Mammary epithelial cell (primary cell): Measurements from ENCODE around the gene KCP.

Experiments used
- EZH2 ChIP-seq: IDR thresholded peaks from 2 replicates; pipeline ENCODE4 v1.6.1; 2012; ENCODE audit warnings: low read length, inconsistent platforms, borderline replicate concordance
- TF ChIP-seq, protein P1 (sequence below), 2 donors: IDR thresholded peaks in 1 of 2; conservative IDR thresholded peaks in 1 of 2; 2 replicates each; pipeline ENCODE4 v1.5.1; 2011 to 2012; ENCODE audit warnings: inconsistent platforms in 2 of 2, low read length in 2 of 2, mild to moderate bottlenecking in 2 of 2, control low read depth in 1 of 2, low read depth in 1 of 2; ENCODE audit not compliant: insufficient read depth in 1 of 2; ENCODE audit errors: extremely low read depth in 1 of 2

DNA sequence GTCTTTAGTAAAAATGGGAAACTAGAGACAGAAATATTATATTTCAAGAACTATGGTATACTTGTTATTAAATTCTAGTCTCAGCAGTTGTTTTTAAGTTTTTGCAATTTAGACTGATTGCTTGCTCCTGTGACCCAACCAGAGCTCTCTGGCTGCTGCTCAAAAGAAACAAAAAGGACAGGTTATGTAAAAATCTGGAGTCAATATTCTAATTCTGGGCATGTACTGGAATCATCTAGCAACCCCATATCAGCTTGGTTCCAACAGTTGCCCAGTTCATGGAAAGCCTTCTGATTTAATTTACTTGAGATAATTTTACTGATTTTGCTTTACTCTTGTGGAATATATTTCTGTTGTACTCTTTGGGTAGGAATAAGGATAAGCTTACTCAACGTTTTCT lies 10.3 kb downstream of the KCP start:
- TF ChIP-seq, protein P1, sequence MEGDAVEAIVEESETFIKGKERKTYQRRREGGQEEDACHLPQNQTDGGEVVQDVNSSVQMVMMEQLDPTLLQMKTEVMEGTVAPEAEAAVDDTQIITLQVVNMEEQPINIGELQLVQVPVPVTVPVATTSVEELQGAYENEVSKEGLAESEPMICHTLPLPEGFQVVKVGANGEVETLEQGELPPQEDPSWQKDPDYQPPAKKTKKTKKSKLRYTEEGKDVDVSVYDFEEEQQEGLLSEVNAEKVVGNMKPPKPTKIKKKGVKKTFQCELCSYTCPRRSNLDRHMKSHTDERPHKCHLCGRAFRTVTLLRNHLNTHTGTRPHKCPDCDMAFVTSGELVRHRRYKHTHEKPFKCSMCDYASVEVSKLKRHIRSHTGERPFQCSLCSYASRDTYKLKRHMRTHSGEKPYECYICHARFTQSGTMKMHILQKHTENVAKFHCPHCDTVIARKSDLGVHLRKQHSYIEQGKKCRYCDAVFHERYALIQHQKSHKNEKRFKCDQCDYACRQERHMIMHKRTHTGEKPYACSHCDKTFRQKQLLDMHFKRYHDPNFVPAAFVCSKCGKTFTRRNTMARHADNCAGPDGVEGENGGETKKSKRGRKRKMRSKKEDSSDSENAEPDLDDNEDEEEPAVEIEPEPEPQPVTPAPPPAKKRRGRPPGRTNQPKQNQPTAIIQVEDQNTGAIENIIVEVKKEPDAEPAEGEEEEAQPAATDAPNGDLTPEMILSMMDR (conservative IDR thresholded peaks at IDR 0.05 in 1 of 2, IDR thresholded peaks at IDR 0.05 in 1 of 2; ENCODE audit: extremely low read depth in 1 of 2, insufficient read depth in 1 of 2, low read depth in 1 of 2, low read length in 2 of 2): no peak
- no peak for TF ChIP-seq EZH2
